HT1080 (cell line): ENCODE measurements around the gene P2RY11. TPM values are rescaled to one million over a fixed set of nuclear protein-coding genes. Genes with fewer than 3 reads are reported as not detected.
A peak's percentile ranks its signal among the peaks of the same experiment; 100 is the strongest.

Experiments used
- DNase-seq: peaks from one replicate; pipeline ENCODE4 v3.0.0-alpha.2; 2015; ENCODE audit warnings: low read depth
- total RNA-seq: library from RNA; depleted of rRNA; stranded (reverse); fragments of >200 nt; shearing (Covaris generic); gene quantifications from 2 replicates; pipeline ENCODE4 v1.2.3, GENCODE V29; 2014

The P2RY11 gene
- total RNA-seq, 1 experiment from 2014 or later, result 11.0 TPM

GRCh38 chr19:10092648-10093294, 18.7 kb upstream of the P2RY11 start:
- DNase-seq, result no peak

GRCh38 chr19:10093295-10094186, 18.0 kb upstream of the P2RY11 start:
- DNase-seq, result no peak

GRCh38 chr19:10095622-10095947, 15.9 kb upstream of the P2RY11 start:
- DNase-seq, result no peak

- DNase-seq, result peak; percentile 65
Measured at GRCh38 chr19:10095948-10096614, 15.4 kb upstream of the P2RY11 start.

GRCh38 chr19:10096615-10096963, 14.9 kb upstream of the P2RY11 start:
- DNase-seq, result no peak

DNA sequence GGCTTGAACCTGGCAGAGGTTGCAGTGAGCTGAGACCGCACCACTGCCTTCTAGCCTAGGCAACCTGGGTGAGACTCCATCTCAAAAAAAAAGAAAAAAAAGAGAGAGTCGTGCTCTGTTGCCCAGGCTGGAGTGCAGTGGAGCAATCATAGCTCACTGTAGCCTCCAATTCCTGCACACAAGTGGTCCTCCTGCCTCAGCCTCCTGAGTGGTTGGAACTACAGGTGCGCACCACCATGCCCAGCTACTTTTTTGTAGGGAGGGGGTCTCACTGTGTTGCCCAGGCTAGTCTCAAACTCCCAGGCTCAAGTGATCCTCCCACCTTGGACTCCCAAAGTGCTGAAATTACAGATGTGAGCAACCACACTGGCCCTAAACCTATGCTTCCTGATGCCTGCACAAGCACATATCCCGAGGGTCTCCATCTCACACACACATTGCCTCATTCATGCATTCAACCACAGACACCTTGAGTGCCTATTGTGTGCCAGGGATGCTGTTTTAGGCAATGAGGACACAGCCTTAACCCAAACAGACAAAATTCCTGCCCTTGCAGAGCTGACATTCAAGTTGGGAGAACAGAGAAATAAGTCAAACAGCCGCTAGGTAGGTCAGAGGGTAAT, 11.2 kb upstream of the P2RY11 start:
- DNase-seq, result no peak

- DNase-seq, result no peak
Measured at GRCh38 chr19:10102787-10103236, 8.7 kb upstream of the P2RY11 start.

DNA sequence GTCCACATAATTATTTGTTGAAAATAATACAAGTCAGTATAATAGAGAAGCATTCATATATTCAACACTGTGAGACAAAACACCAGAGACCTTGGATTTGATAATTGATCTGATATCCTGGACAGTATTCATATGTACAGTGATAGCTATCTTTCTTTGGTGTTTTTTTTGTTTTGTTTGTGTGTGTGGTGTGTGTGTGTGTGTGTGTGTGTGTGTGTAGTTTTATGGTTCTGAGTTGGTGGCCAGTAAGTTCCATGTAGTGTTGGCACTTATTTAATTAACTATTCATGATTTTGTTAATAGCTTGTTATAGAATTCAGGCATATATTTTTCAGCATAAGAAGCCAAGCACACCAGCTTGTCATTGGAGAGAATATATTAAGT, 7.4 kb upstream of the P2RY11 start:
- DNase-seq, result no peak

GRCh38 chr19:10104665-10105508, 6.6 kb upstream of the P2RY11 start:
- no peak for DNase-seq

- no peak for DNase-seq
Measured at GRCh38 chr19:10105509-10106099, 5.9 kb upstream of the P2RY11 start.

DNA sequence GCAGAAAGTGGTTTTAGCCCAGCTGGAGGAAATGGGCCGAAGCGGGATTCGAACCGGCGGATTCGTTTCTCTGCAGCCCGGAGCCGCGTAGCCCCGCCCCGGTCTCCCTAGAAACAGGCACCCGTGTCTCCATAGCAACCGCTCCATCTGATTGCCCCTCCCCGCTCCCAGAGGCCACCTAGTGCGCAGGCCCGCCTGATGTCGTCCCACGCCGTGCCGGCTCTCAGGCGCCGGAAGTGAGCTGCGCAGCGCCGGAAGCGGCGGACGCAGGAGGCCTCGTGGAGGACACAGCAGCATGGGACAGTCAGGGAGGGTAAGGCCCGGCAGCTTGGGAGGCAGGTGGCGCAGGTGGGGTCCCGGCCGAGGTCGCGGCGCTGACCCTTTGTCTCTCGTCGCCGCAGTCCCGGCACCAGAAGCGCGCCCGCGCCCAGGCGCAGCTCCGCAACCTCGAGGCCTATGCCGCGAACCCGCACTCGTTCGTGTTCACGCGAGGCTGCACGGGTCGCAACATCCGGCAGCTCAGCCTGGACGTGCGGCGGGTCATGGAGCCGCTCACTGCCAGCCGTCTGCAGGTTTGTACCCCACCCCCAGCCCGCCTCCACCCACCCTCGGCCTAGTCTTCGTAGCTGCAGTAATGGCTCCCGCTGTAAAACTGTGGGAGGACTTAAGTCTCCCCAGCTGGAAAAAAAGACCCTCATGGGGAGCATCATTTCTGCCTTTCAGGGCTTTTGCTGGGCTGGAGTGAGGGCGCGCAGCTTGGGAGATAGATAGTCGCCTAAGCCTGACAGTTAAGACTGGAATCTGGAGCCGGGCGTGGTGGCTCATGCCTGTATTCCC, 5.2 kb upstream of the P2RY11 start, which contains the start of gene PPAN:
TSS of gene PPAN (plus strand) at position 263 of the 837 bp plus-strand sequence. CDS start at position 296, 33 bp downstream.
- DNase-seq, result peak; percentile 96

- DNase-seq, result no peak
Measured at GRCh38 chr19:10107254-10107653, 4.2 kb upstream of the P2RY11 start.

- DNase-seq, result no peak
Measured at GRCh38 chr19:10107817-10108367, 3.6 kb upstream of the P2RY11 start.

GRCh38 chr19:10109528-10109927, 2.0 kb upstream of the P2RY11 start:
- DNase-seq, result no peak

DNA sequence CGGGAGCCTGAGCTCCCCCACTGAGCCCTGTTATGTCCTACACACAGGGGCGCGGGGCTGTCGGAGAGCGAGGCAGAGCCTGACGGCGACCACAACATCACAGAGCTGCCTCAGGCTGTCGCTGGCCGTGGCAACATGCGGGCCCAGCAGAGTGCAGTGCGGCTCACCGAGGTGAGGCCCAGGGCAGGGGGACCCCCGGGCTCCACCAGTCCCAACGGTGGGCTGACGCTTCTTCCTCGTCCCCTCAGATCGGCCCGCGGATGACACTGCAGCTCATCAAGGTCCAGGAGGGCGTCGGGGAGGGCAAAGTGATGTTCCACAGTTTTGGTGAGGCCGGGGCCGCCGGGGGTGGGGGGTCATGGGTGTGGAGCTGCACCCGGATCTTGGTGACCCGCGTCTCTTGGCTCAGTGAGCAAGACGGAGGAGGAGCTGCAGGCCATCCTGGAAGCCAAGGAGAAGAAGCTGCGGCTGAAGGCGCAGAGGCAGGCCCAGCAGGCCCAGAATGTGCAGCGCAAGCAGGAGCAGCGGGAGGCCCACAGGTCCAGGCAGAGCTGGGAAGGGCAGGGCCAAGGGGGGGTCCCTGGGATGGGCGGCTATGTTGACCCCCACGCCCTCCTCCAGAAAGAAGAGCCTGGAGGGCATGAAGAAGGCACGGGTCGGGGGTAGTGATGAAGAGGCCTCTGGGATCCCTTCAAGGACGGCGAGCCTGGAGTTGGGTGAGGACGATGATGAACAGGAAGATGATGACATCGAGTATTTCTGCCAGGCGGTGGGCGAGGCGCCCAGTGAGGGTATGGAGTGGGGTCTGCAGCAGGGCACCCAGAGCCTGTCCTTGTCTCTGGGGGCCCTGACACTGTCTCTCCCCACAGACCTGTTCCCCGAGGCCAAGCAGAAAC, 1.2 kb upstream of the P2RY11 start:
- DNase-seq, result no peak

- DNase-seq, result no peak
Measured at GRCh38 chr19:10110972-10111317, 548 bp upstream of the P2RY11 start.

- DNase-seq, result no peak
Measured at GRCh38 chr19:10112037-10112761, 706 bp downstream of the P2RY11 start.
